Bone marrow (tissue), 2 donors: ENCODE data around the gene OR6B1.
"Not testable (repeated sequence)": the region's sequence is repeated elsewhere in the genome, so short reads cannot be mapped to it uniquely, and the experiment has no call there.

ENCODE experiments used
- DNase-seq, 2 donors: peaks; one replicate each; lab custom pipeline; 2025; lab: John Stamatoyannopoulos, UW

OR6B1 gene

GRCh38 chr7:144038887-144039286, 38.8 kb downstream of the OR6B1 start:
- DNase-seq, result no peak

GRCh38 chr7:144048648-144049047, 48.5 kb downstream of the OR6B1 start, which contains the start of gene OR2A5:
Gene OR2A5, plus strand, starts transcription at chr7:144048948. Its CDS starts 1,454 bp downstream, at chr7:144050402.
- DNase-seq, result no peak

GRCh38 chr7:144049491-144049890, 49.4 kb downstream of the OR6B1 start:
- DNase-seq, result no peak

GRCh38 chr7:144050093-144050492, 50.0 kb downstream of the OR6B1 start:
- no peak for DNase-seq

GRCh38 chr7:144050884-144051283, 50.8 kb downstream of the OR6B1 start:
- not testable (repeated sequence) for DNase-seq

- DNase-seq, result no peak
Observed at GRCh38 chr7:144057954-144058353, 57.8 kb downstream of the OR6B1 start.
